Gastroesophageal sphincter (tissue), 3 donors: ENCODE measurements around the gene MIOS.

Experiments used
- EP300 ChIP-seq: sonication (generic); formaldehyde crosslinking; IDR thresholded peaks from one replicate; pipeline ENCODE4 v1.6.1; 2017; ENCODE audit warnings: antibody characterized with exemption, mild to moderate bottlenecking
- TF ChIP-seq, protein P1 (sequence below), 4 experiments: fragments of 200-600 bp in 2 of 4; fragments of 450-650 bp in 2 of 4; sonication (generic) in 1 of 4; IDR thresholded peaks; one replicate each; pipeline ENCODE4 v1.5.1; 2017 to 2019; ENCODE audit warnings: antibody characterized with exemption in 4 of 4, mild to moderate bottlenecking in 2 of 4, moderate library complexity in 2 of 4

DNA sequence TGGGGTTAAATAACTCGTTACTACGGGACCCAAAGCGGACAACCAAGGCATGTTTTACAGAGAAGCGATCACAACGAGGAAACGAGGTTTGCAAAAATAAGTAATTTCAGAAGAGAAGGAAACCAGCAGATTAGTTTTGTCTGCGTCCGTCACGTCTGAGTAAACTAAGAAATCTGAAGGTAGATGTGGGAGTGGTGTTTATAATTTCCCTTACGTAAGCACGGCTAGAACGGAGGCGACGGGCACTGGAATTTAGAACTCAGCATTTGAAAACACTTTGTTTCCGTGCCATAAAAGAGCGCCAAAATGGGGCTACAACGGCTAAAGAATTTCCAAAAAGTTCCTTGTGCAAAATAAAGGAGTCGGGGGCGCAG lies 73.2 kb downstream of the MIOS start:
- no peak for TF ChIP-seq EP300
- TF ChIP-seq, protein P1, sequence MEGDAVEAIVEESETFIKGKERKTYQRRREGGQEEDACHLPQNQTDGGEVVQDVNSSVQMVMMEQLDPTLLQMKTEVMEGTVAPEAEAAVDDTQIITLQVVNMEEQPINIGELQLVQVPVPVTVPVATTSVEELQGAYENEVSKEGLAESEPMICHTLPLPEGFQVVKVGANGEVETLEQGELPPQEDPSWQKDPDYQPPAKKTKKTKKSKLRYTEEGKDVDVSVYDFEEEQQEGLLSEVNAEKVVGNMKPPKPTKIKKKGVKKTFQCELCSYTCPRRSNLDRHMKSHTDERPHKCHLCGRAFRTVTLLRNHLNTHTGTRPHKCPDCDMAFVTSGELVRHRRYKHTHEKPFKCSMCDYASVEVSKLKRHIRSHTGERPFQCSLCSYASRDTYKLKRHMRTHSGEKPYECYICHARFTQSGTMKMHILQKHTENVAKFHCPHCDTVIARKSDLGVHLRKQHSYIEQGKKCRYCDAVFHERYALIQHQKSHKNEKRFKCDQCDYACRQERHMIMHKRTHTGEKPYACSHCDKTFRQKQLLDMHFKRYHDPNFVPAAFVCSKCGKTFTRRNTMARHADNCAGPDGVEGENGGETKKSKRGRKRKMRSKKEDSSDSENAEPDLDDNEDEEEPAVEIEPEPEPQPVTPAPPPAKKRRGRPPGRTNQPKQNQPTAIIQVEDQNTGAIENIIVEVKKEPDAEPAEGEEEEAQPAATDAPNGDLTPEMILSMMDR (IDR thresholded peaks at IDR 0.05): no peak
